Right ventricle myocardium superior (tissue), 1 donor: ENCODE data around the gene AJUBA. TPM values are rescaled to one million over a fixed set of nuclear protein-coding genes. Genes with fewer than 3 reads are reported as not detected.
"Not testable (repeated sequence)": the region's sequence is repeated elsewhere in the genome, so short reads cannot be mapped to it uniquely, and the experiment has no call there.

ENCODE experiments used
- ATAC-seq: fragments of 200-7000 bp; cut with Tn5 transposase; one replicate; pipeline ENCODE4 v1.9.1; 2020; ENCODE audit warnings: mild to moderate bottlenecking; ENCODE audit not compliant: poor library complexity
- DNase-seq: peaks from one replicate; pipeline ENCODE4 v3.0.0-alpha.2; 2020
- intact Hi-C: fragments of 100-400 bp; cut with DNase I; formaldehyde crosslinking; loops from one replicate; pipeline ENCODE4 v1.11.2; 2022
- long read RNA-seq: library from polyadenylated mRNA; unstranded; transcript quantifications from one replicate; pipeline ENCODE4 v2.0.0, GENCODE V29; 2021
- total RNA-seq: library from RNA; stranded (reverse); fragmentation: NEBNext Ultra II Directional; extraction: Animal tissue kit (Norgen Biotek cat#: 25700); gene quantifications from one replicate; pipeline ENCODE4 v1.2.1, GENCODE V29; 2021
- donor health status: DM: no; HTN: yes; CAD: no; lungs with severe emphysema.

Gene AJUBA
- 10.9 TPM for total RNA-seq
- long read RNA-seq, full-length matches to known transcripts: 20 of 23 reads
- long read RNA-seq, partial matches to known transcripts: 1 of 23 reads
- long read RNA-seq, other reads (novel, unspliced or antisense): 2 of 23 reads

- peak; percentile 94 for DNase-seq
- intact Hi-C loops: no loop called here
- ATAC-seq: peak; percentile 90
Measured at GRCh38 chr14:22982477-22983245, at the start of gene AJUBA. Gene AJUBA (minus strand): TSS chr14:22982551. CDS start chr14:22982266, 285 bp downstream.

GRCh38 chr14:23030936-23031335 is 48.6 kb upstream of the AJUBA start:
- ATAC-seq (no peak), DNase-seq (no peak)
- intact Hi-C loops: no loop called here

- intact Hi-C loops: no loop called here
- DNase-seq (no peak), ATAC-seq (no peak)
Measured at GRCh38 chr14:23028799-23029198, 46.4 kb upstream of the AJUBA start.

GRCh38 chr14:23025151-23025814 is 42.9 kb upstream of the AJUBA start:
- DNase-seq: no peak
- ATAC-seq: no peak

GRCh38 chr14:23024612-23025075 is 42.3 kb upstream of the AJUBA start:
- intact Hi-C loops: no loop called here
- no peak for ATAC-seq
- no peak for DNase-seq

More at GRCh38 chr14:23025151-23025814, 42.9 kb upstream of the AJUBA start:
- intact Hi-C loops: no loop called here

- DNase-seq (no peak), ATAC-seq (no peak)
- intact Hi-C loops: no loop called here
Measured at GRCh38 chr14:23023795-23024152, 41.4 kb upstream of the AJUBA start.

GRCh38 chr14:23023022-23023794 is 40.9 kb upstream of the AJUBA start:
- no peak for DNase-seq
- no peak for ATAC-seq
- intact Hi-C loops: no loop called here

GRCh38 chr14:23021889-23022442 is 39.6 kb upstream of the AJUBA start:
- no peak for DNase-seq
- ATAC-seq: no peak
- intact Hi-C loops: no loop called here

GRCh38 chr14:23021434-23021833 is 39.1 kb upstream of the AJUBA start:
- ATAC-seq: no peak
- intact Hi-C loops: no loop called here

GRCh38 chr14:23020143-23021128 is 38.1 kb upstream of the AJUBA start:
- DNase-seq: no peak
- intact Hi-C loops: no loop called here
- ATAC-seq: peak; percentile 27

More at GRCh38 chr14:23021434-23021833, 39.1 kb upstream of the AJUBA start:
- DNase-seq: no peak

- ATAC-seq (no peak), DNase-seq (no peak)
- intact Hi-C loops: no loop called here
Measured at GRCh38 chr14:23018107-23018506, 35.8 kb upstream of the AJUBA start.

- ATAC-seq: no peak
- intact Hi-C loops: no loop called here
- no peak for DNase-seq
Measured at GRCh38 chr14:23017091-23017490, 34.7 kb upstream of the AJUBA start.

GRCh38 chr14:23015618-23016017 is 33.3 kb upstream of the AJUBA start:
- ATAC-seq (no peak), DNase-seq (no peak)
- intact Hi-C loops: no loop called here

- intact Hi-C loops, DNase-seq: not testable (repeated sequence)
Measured at GRCh38 chr14:23013749-23014054, 31.4 kb upstream of the AJUBA start.

GRCh38 chr14:23013054-23013748 is 30.9 kb upstream of the AJUBA start:
- DNase-seq (no peak), ATAC-seq (no peak)
- intact Hi-C loops: no loop called here

More at GRCh38 chr14:23013749-23014054, 31.4 kb upstream of the AJUBA start:
- not testable (repeated sequence) for ATAC-seq

- peak; percentile 67 for ATAC-seq
- intact Hi-C loops: no loop called here
- peak; percentile 91 for DNase-seq
Measured at GRCh38 chr14:23009939-23010726, 27.8 kb upstream of the AJUBA start, which contains the start of gene C14orf93. Gene C14orf93 (minus strand): TSS chr14:23010143. CDS start chr14:22999023, 11,120 bp downstream.
